ENCODE measurements around the gene CPNE2. TPM values are rescaled to one million over a fixed set of nuclear protein-coding genes. Genes with fewer than 3 reads are reported as not detected.

Gene CPNE2
- total and polyA plus RNA-seq, 2 of the 8 experiments (the other 6 are each of a cell fraction or from before 2014, with no cell fraction given): 10.6 to 39.5 TPM

DNA sequence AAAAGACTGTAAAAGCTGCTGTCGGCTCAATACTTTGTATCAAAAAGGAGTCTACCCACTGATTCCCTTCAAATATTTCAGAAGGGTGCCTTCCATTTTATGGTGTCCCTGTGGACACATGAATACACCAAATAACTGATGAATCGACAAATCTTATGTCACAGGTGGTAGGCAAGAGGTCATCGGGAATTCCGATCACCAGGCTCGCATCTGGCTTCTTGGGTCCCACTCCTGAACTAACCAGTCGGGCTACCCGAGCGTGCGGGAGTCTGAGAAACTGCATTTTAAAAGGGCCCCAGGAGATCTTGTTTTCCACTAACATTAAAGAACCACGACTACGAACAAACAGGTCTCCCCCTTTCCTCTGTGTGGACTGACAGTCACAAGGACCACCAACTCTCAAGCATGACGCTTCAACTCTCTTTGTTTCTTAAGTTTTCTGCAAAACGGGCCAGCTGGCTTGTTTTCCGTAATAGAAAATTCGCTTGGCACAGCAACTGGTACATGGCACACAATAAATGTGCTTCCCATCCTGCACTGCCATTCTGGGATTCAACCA is 92.6 kb downstream of the CPNE2 start:
- Histone ChIP-seq H2BK12ac (ENCODE audit: low read depth, low read length) (no peak overlapping the region), H3K9ac (replicated peaks in 1 of 4; ENCODE audit: extremely low read depth in 1 of 4, low read depth in 3 of 4, low read length in 3 of 4) (peak overlapping the region; percentile 73 to 85 (median 80)), H3K23me2 (ENCODE audit: low read depth, low read length) (peaks cover 14% of the 10 kb centered on the region), H2AK5ac (ENCODE audit: low read depth, low read length) (peak overlapping the region; percentile 82; the same call in 1 of the 2 replicates), H4K91ac (replicated peaks; ENCODE audit: insufficient read length, low read length) (no peak overlapping the region), H3K79me2 (ENCODE audit: control insufficient read depth in 1 of 2, insufficient read depth in 2 of 2, low read length in 2 of 2) (peaks cover 4 to 81% of the 10 kb centered on the region in 2 experiments), H3K4me2 (ENCODE audit: insufficient read depth in 1 of 2, low read depth in 2 of 2, low read length in 2 of 2) (peak overlapping the region; percentile 76 to 81), H3K56ac (replicated peaks; ENCODE audit: insufficient read length, low read depth, low read length) (no peak overlapping the region), H3K79me1 (ENCODE audit: low read depth, low read length) (peaks cover 18% of the 10 kb centered on the region; the same call in 1 of the 2 replicates), H3K27ac (ENCODE audit: low read depth, low read length) (peak overlapping the region; percentile 78), H3K23ac (ENCODE audit: insufficient read length) (no peak overlapping the region), H3K18ac (ENCODE audit: extremely low read depth, low read length) (no peak overlapping the region), H2BK20ac (ENCODE audit: low read length) (no peak overlapping the region), H3K4me1 (replicated peaks in 1 of 4; ENCODE audit: control insufficient read depth in 3 of 4, insufficient read depth in 4 of 4, low read length in 3 of 4) (peaks cover 2 to 7% (median 5%) of the 10 kb centered on the region in 4 experiments; a peak in 6 of 7 replicates), H3K9me3 (ENCODE audit: insufficient read depth in 2 of 2, low read depth in 1 of 2, low read length in 1 of 2) (no peaks in the 10 kb centered on the region), H4K5ac (ENCODE audit: insufficient read length, low read depth, low read length) (no peak overlapping the region), H4K20me1 (replicated peaks in 1 of 2; ENCODE audit: control insufficient read depth in 1 of 2, insufficient read depth in 2 of 2, low read length in 2 of 2) (no peaks in the 10 kb centered on the region), H3K14ac (ENCODE audit: insufficient read length) (no peak overlapping the region), H3K4me3 (ENCODE audit: extremely low read depth in 1 of 4, insufficient read depth in 2 of 4, low read depth in 3 of 4, low read length in 4 of 4) (peak overlapping the region; percentile 70 to 92 (median 88)), H2AFZ (ENCODE audit: low read length) (no peak overlapping the region), H3K27me3 (replicated peaks in 1 of 4; ENCODE audit: control insufficient read depth in 3 of 4, extremely low read depth in 1 of 4, insufficient read depth in 3 of 4, low read length in 3 of 4) (no peaks in the 10 kb centered on the region), H2BK5ac (ENCODE audit: low read depth, low read length) (peak overlapping the region; percentile 66; the same call in 1 of the 2 replicates), H3K36me3 (ENCODE audit: control insufficient read depth in 2 of 4, insufficient read depth in 4 of 4, low read length in 3 of 4) (no peaks in the 10 kb centered on the region), H2BK15ac (ENCODE audit: low read length) (no peak overlapping the region), H2BK120ac (replicated peaks; ENCODE audit: low read depth, low read length) (no peak overlapping the region), H3K4ac (replicated peaks; ENCODE audit: insufficient read length, low read depth, low read length) (no peak overlapping the region), H4K8ac (ENCODE audit: extremely low read depth, insufficient read depth, low read length) (peak overlapping the region; percentile 94)
- DNase-seq (ENCODE audit: low read depth in 1 of 2, low spot score in 2 of 2): no peak
- POLR2A ChIA-PET (ENCODE audit: partially characterized antibody): interaction anchor here (1.0 to 2.4 kb wide), 8 partner anchors 10 to 115 kb away, joined by 3 to 11 read pairs (median 6); partner anchors contain the start of gene ARL2BP
- CTCF ChIA-PET (ENCODE audit: partially characterized antibody): interaction anchor here (1.0 kb wide), 1 partner anchor 103 kb away, joined by 4 read pairs; no protein-coding TSS in a partner anchor
- TF ChIP-seq, protein P1, sequence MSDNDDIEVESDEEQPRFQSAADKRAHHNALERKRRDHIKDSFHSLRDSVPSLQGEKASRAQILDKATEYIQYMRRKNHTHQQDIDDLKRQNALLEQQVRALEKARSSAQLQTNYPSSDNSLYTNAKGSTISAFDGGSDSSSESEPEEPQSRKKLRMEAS (IDR thresholded peaks at IDR 0.05): no peak
- no peak for TF ChIP-seq SP1 (IDR thresholded peaks at IDR 0.05; ENCODE audit: low read depth, low read length)
- no peak for TF ChIP-seq CHD1 (IDR thresholded peaks at IDR 0.05; ENCODE audit: low read depth, low read length)
- no peak for TF ChIP-seq RXRA (IDR thresholded peaks at IDR 0.05; ENCODE audit: insufficient read depth, low read depth, low read length)
- no peak for TF ChIP-seq CHD2 (IDR thresholded peaks at IDR 0.05; ENCODE audit: low read length)
- TF ChIP-seq CBX8 (IDR thresholded peaks at IDR 0.05; ENCODE audit: borderline replicate concordance, low read depth, low read length): no peak
- TF ChIP-seq BCL11A (IDR thresholded peaks at IDR 0.05; ENCODE audit: low read depth in 2 of 2, low read length in 2 of 2): no peak
- TF ChIP-seq, protein P2, sequence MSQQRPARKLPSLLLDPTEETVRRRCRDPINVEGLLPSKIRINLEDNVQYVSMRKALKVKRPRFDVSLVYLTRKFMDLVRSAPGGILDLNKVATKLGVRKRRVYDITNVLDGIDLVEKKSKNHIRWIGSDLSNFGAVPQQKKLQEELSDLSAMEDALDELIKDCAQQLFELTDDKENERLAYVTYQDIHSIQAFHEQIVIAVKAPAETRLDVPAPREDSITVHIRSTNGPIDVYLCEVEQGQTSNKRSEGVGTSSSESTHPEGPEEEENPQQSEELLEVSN (IDR thresholded peaks at IDR 0.05): no peak
- TF ChIP-seq MAFK (IDR thresholded peaks at IDR 0.05; ENCODE audit: low read depth, low read length): no peak
- no peak for TF ChIP-seq EZH2 (IDR thresholded peaks at IDR 0.05; ENCODE audit: low read depth, low read length, severe bottlenecking)
- TF ChIP-seq KDM5A (IDR thresholded peaks at IDR 0.05; ENCODE audit: low read length): no peak
- TF ChIP-seq SIX5 (IDR thresholded peaks at IDR 0.05; ENCODE audit: low read depth, low read length): no peak
- FAIRE-seq: no peak
- WGBS, 2 experiments (ENCODE audit: extremely low coverage in 1 of 2, insufficient coverage in 1 of 2, insufficient read length in 1 of 2, insufficient replicate concordance in 2 of 2, low coverage in 1 of 2, low lambda C conversion rate in 2 of 2, missing lambda C conversion rate in 1 of 2): 35% methylated on average over 15 of the region's 15 CpGs; no CpG with 5 or more reads in 1 of the 2 experiments
